Vagina (tissue), 2 donors: ENCODE measurements around the gene CNEP1R1.

ENCODE experiments used
- POLR2A ChIP-seq, 2 donors: fragments of 450-650 bp; IDR thresholded peaks; one replicate each; pipeline ENCODE4 v1.6.1; 2017; ENCODE audit warnings: antibody characterized with exemption in 2 of 2, mild to moderate bottlenecking in 2 of 2, moderate library complexity in 2 of 2
- POLR2AphosphoS5 ChIP-seq, 2 donors: sonication (generic); formaldehyde crosslinking; IDR thresholded peaks; one replicate each; pipeline ENCODE4 v1.9.0; 2017; ENCODE audit warnings: antibody characterized with exemption in 2 of 2, mild to moderate bottlenecking in 2 of 2, low read depth in 1 of 2; ENCODE audit not compliant: insufficient read depth in 1 of 2
- TF ChIP-seq, protein P1 (sequence below), 3 experiments: fragments of 450-650 bp in 2 of 3; fragments of 200-600 bp in 1 of 3; sonication (generic) in 1 of 3; IDR thresholded peaks; one replicate each; pipeline ENCODE4 v1.5.1; 2017 to 2019; ENCODE audit warnings: antibody characterized with exemption in 3 of 3, mild to moderate bottlenecking in 2 of 3, moderate library complexity in 2 of 3

DNA sequence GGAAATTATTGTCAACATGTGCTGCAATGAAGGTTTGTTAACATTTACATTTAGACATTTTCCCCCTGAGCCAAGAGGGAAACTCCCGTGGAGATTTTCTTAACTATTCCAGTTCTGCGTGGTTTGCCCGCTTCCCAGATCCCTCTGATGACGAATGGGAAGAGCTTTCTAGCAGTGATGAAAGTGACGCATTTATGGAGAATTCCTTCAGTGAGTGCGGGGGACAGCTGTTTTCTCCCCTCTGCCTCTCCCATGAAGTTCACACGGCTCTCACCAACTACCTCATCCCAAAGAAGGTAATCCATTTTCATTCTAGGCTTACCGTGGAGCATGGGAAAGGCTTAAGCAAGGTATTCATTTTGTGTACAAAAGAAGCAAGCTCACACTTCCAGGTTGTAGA is 59.0 kb downstream of the CNEP1R1 start:
- TF ChIP-seq, protein P1, sequence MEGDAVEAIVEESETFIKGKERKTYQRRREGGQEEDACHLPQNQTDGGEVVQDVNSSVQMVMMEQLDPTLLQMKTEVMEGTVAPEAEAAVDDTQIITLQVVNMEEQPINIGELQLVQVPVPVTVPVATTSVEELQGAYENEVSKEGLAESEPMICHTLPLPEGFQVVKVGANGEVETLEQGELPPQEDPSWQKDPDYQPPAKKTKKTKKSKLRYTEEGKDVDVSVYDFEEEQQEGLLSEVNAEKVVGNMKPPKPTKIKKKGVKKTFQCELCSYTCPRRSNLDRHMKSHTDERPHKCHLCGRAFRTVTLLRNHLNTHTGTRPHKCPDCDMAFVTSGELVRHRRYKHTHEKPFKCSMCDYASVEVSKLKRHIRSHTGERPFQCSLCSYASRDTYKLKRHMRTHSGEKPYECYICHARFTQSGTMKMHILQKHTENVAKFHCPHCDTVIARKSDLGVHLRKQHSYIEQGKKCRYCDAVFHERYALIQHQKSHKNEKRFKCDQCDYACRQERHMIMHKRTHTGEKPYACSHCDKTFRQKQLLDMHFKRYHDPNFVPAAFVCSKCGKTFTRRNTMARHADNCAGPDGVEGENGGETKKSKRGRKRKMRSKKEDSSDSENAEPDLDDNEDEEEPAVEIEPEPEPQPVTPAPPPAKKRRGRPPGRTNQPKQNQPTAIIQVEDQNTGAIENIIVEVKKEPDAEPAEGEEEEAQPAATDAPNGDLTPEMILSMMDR (IDR thresholded peaks at IDR 0.05) = no peak
- no peak for TF ChIP-seq POLR2A (IDR thresholded peaks at IDR 0.05)
- no peak for TF ChIP-seq POLR2AphosphoS5 (IDR thresholded peaks at IDR 0.05; ENCODE audit: insufficient read depth in 1 of 2, low read depth in 1 of 2)
